HEK293 (cell line): ENCODE measurements around the gene SETDB2.

ENCODE experiments used
- CTCF ChIA-PET: fragments of 350-600 bp; formaldehyde crosslinking; extraction: SDS; loops from one replicate; lab custom pipeline; 2021; ENCODE audit warnings: antibody characterized with exemption; lab: Yijun Ruan, JAX
- POLR2A ChIA-PET: fragments of 300-600 bp; formaldehyde crosslinking; extraction: SDS; loops from one replicate; lab custom pipeline; 2020; ENCODE audit warnings: antibody characterized with exemption, inconsistent platforms; lab: Yijun Ruan, JAX
- H3K27ac ChIP-seq: fragments of 200-500 bp; sonication (Bioruptor generic); 2 replicates; pipeline ENCODE4 v1.5.1; 2014; ENCODE audit warnings: low read depth, low read length, control low read depth, inconsistent platforms; ENCODE audit errors: extremely low read depth
- H3K36me3 ChIP-seq, 2 experiments: fragments of 200-500 bp in 1 of 2; sonication (Bioruptor generic) in 1 of 2; 1 replicate in 1 of 2; 2 replicates in 1 of 2; pipeline ENCODE4 v1.5.1; 2014 to 2017; ENCODE audit warnings: inconsistent platforms in 2 of 2, low read length in 2 of 2; ENCODE audit not compliant: control insufficient read depth in 2 of 2, insufficient read depth in 1 of 2
- H3K4me1 ChIP-seq: fragments of 200-500 bp; sonication (Bioruptor generic); 2 replicates; pipeline ENCODE4 v1.5.1; 2014; ENCODE audit warnings: mild to moderate bottlenecking, low read length, inconsistent platforms; ENCODE audit not compliant: control insufficient read depth, insufficient read depth
- H3K4me3 ChIP-seq: 2 replicates; pipeline ENCODE4 v1.5.1; 2011; ENCODE audit warnings: low read depth, mild to moderate bottlenecking, control low read depth, low read length, moderate library complexity
- H3K9me3 ChIP-seq: fragments of 200-500 bp; sonication (Bioruptor generic); 2 replicates; pipeline ENCODE4 v1.5.1; 2014; ENCODE audit warnings: low read depth, low read length, inconsistent platforms; ENCODE audit not compliant: control insufficient read depth, insufficient read depth
- FEZF1 ChIP-seq: fragments of 450-650 bp; formaldehyde crosslinking; IDR thresholded peaks from 2 replicates; pipeline ENCODE4 v1.5.1; 2016; ENCODE audit warnings: missing biosample characterization, missing genetic modification characterization
- GLI4 ChIP-seq: fragments of 450-650 bp; formaldehyde crosslinking; IDR thresholded peaks from 2 replicates; pipeline ENCODE4 v1.5.1; 2016; ENCODE audit warnings: missing biosample characterization, missing genetic modification characterization
- HOXD13 ChIP-seq: sonication (generic); formaldehyde crosslinking; IDR thresholded peaks from 2 replicates; pipeline ENCODE4 v1.8.0; 2022; ENCODE audit warnings: missing genetic modification reagents, borderline replicate concordance
- PRDM1 ChIP-seq: fragments of 450-650 bp; formaldehyde crosslinking; IDR thresholded peaks from 2 replicates; pipeline ENCODE4; 2016; ENCODE audit warnings: missing biosample characterization, missing genetic modification characterization
- YY1 ChIP-seq: fragments of 450-650 bp; formaldehyde crosslinking; IDR thresholded peaks from 2 replicates; pipeline ENCODE4 v1.5.1; 2018; ENCODE audit warnings: missing biosample characterization, missing genetic modification characterization
- YY2 ChIP-seq: fragments of 450-650 bp; formaldehyde crosslinking; IDR thresholded peaks from 2 replicates; pipeline ENCODE4 v1.5.1; 2016; ENCODE audit warnings: missing biosample characterization, missing genetic modification characterization
- ZFHX2 ChIP-seq: fragments of 450-650 bp; formaldehyde crosslinking; conservative IDR thresholded peaks from 2 replicates; pipeline ENCODE4 v1.5.1; 2016; ENCODE audit warnings: missing biosample characterization, missing genetic modification characterization
- ZNF138 ChIP-seq: fragments of 450-650 bp; formaldehyde crosslinking; IDR thresholded peaks from 2 replicates; pipeline ENCODE4 v1.5.1; 2016; ENCODE audit warnings: missing biosample characterization, missing genetic modification characterization, borderline replicate concordance
- ZNF155 ChIP-seq: fragments of 450-650 bp; formaldehyde crosslinking; IDR thresholded peaks from 2 replicates; pipeline ENCODE4 v1.5.1; 2016; ENCODE audit warnings: missing biosample characterization, missing genetic modification characterization
- ZNF169 ChIP-seq: fragments of 450-650 bp; formaldehyde crosslinking; IDR thresholded peaks from 2 replicates; pipeline ENCODE4 v1.5.1; 2016; ENCODE audit warnings: missing biosample characterization, missing genetic modification characterization
- ZNF184 ChIP-seq: fragments of 450-650 bp; IDR thresholded peaks from 2 replicates; pipeline ENCODE4 v1.5.1; 2018; ENCODE audit warnings: missing biosample characterization, mild to moderate bottlenecking, missing genetic modification characterization
- ZNF211 ChIP-seq: fragments of 450-650 bp; formaldehyde crosslinking; IDR thresholded peaks from 2 replicates; pipeline ENCODE4 v1.5.1; 2016; ENCODE audit warnings: low read depth, missing biosample characterization, missing genetic modification characterization
- ZNF239 ChIP-seq: fragments of 450-650 bp; formaldehyde crosslinking; IDR thresholded peaks from 2 replicates; pipeline ENCODE4 v1.5.1; 2016; ENCODE audit warnings: missing biosample characterization, missing genetic modification characterization
- ZNF292 ChIP-seq: fragments of 450-650 bp; formaldehyde crosslinking; IDR thresholded peaks from 2 replicates; pipeline ENCODE4 v1.5.1; 2016; ENCODE audit warnings: low read depth, missing biosample characterization, missing genetic modification characterization, borderline replicate concordance
- ZNF37A ChIP-seq: fragments of 450-650 bp; IDR thresholded peaks from 2 replicates; pipeline ENCODE4 v1.5.1; 2018; ENCODE audit warnings: missing biosample characterization, missing genetic modification characterization
- ZNF404 ChIP-seq: fragments of 450-650 bp; formaldehyde crosslinking; IDR thresholded peaks from 2 replicates; pipeline ENCODE4 v1.5.1; 2017; ENCODE audit warnings: missing biosample characterization, missing genetic modification characterization
- ZNF473 ChIP-seq: fragments of 450-650 bp; formaldehyde crosslinking; IDR thresholded peaks from 2 replicates; pipeline ENCODE4 v1.5.1; 2017; ENCODE audit warnings: missing biosample characterization, missing genetic modification characterization
- ZNF501 ChIP-seq: fragments of 450-650 bp; formaldehyde crosslinking; IDR thresholded peaks from 2 replicates; pipeline ENCODE4 v1.5.1; 2016; ENCODE audit warnings: missing biosample characterization, missing genetic modification characterization
- ZNF514 ChIP-seq: fragments of 450-650 bp; formaldehyde crosslinking; IDR thresholded peaks from 2 replicates; pipeline ENCODE4 v1.5.1; 2016; ENCODE audit warnings: missing biosample characterization, missing genetic modification characterization
- ZNF530 ChIP-seq: fragments of 450-650 bp; formaldehyde crosslinking; IDR thresholded peaks from 2 replicates; pipeline ENCODE4 v1.5.1; 2016; ENCODE audit warnings: low read depth, missing biosample characterization, missing genetic modification characterization
- ZNF548 ChIP-seq: fragments of 450-650 bp; formaldehyde crosslinking; IDR thresholded peaks from 2 replicates; pipeline ENCODE4 v1.5.1; 2016; ENCODE audit warnings: missing biosample characterization, missing genetic modification characterization
- ZNF561 ChIP-seq: fragments of 450-650 bp; IDR thresholded peaks from 2 replicates; pipeline ENCODE4 v1.5.1; 2018; ENCODE audit warnings: missing biosample characterization, missing genetic modification characterization, borderline replicate concordance
- ZNF585B ChIP-seq: fragments of 450-650 bp; formaldehyde crosslinking; IDR thresholded peaks from 2 replicates; pipeline ENCODE4 v1.5.1; 2016; ENCODE audit warnings: missing biosample characterization, missing genetic modification characterization
- ZNF596 ChIP-seq: fragments of 450-650 bp; IDR thresholded peaks from 2 replicates; pipeline ENCODE4 v1.5.0; 2018; ENCODE audit warnings: missing biosample characterization, mild to moderate bottlenecking, missing genetic modification characterization, moderate library complexity
- ZNF610 ChIP-seq: fragments of 450-650 bp; formaldehyde crosslinking; IDR thresholded peaks from 2 replicates; pipeline ENCODE4 v1.5.1; 2016; ENCODE audit warnings: missing biosample characterization, missing genetic modification characterization, borderline replicate concordance
- ZNF623 ChIP-seq: fragments of 450-650 bp; formaldehyde crosslinking; IDR thresholded peaks from 2 replicates; pipeline ENCODE4 v1.5.1; 2016; ENCODE audit warnings: missing biosample characterization, missing genetic modification characterization
- ZNF629 ChIP-seq: fragments of 450-650 bp; formaldehyde crosslinking; IDR thresholded peaks from 2 replicates; pipeline ENCODE4 v1.5.1; 2017; ENCODE audit warnings: missing biosample characterization, missing genetic modification characterization
- ZNF658 ChIP-seq: fragments of 450-650 bp; formaldehyde crosslinking; IDR thresholded peaks from 2 replicates; pipeline ENCODE4; 2016; ENCODE audit warnings: missing biosample characterization, missing genetic modification characterization
- ZNF664 ChIP-seq: fragments of 450-650 bp; formaldehyde crosslinking; IDR thresholded peaks from 2 replicates; pipeline ENCODE4 v1.5.1; 2016; ENCODE audit warnings: missing biosample characterization, missing genetic modification characterization
- ZNF707 ChIP-seq: fragments of 450-650 bp; formaldehyde crosslinking; IDR thresholded peaks from 2 replicates; pipeline ENCODE4 v1.5.1; 2016; ENCODE audit warnings: missing biosample characterization, missing genetic modification characterization
- ZNF785 ChIP-seq: fragments of 450-650 bp; formaldehyde crosslinking; IDR thresholded peaks from 2 replicates; pipeline ENCODE4 v1.5.1; 2016; ENCODE audit warnings: missing biosample characterization, missing genetic modification characterization
- ZNF843 ChIP-seq: fragments of 450-650 bp; formaldehyde crosslinking; IDR thresholded peaks from 2 replicates; pipeline ENCODE4 v1.5.1; 2016; ENCODE audit warnings: missing biosample characterization, missing genetic modification characterization
- TF ChIP-seq, protein P1 (sequence below): fragments of 450-650 bp; formaldehyde crosslinking; IDR thresholded peaks from 2 replicates; pipeline ENCODE4 v1.5.1; 2017; ENCODE audit warnings: missing biosample characterization, missing genetic modification characterization
- TF ChIP-seq, protein P2 (sequence below): fragments of 450-650 bp; formaldehyde crosslinking; conservative IDR thresholded peaks from 2 replicates; pipeline ENCODE4 v1.5.1; 2016; ENCODE audit warnings: low read depth, missing biosample characterization, missing genetic modification characterization

SETDB2 gene

DNA sequence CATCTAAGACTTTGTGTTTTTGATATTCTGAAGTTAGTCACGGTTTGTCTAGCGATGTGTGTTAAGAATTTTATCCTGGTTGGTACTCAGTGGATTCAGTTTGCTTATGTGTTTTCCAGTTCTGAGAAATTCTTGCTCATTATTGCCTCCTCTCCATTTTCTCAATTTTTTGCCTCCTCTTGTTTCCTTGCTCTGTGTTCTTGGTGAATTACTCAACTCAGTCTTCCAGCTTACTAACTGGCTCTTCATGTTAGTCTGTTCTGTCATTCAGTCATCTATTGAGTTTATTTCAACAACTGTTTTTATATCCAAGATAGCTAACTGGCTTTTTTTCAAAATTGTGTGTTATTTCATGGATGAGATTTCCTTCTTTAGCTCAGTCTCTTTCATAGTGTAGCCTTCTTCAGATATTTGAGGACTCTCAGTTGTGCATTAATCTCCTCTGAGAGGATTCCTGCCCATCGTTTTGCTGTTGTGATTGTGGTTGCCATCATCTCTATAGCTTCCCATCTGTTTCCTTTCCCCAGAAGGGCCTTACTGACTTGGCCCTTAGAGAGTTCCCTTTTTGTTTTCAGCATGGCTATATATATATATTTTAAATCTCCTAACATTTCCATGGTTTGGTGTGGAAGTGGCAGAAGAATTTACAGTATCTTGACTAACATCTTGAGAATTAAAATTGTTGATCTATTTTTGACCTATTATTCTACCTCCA, 6.2 kb downstream of the SETDB2 start:
- no peak overlapping the region for H3K4me3 ChIP-seq
- TF ChIP-seq ZNF239 (tag by site-specific recombination) (no peak), YY2 (tag by site-specific recombination) (no peak), ZNF596 (no peak), ZNF37A (tag by site-specific recombination) (no peak), ZNF629 (no peak), ZNF169 (tag by site-specific recombination) (no peak), ZNF843 (no peak), PRDM1 (no peak), HOXD13 (CRISPR knock-in tag) (no peak), YY1 (tag by site-specific recombination) (no peak), ZNF707 (no peak), FEZF1 (no peak), ZFHX2 (tag by site-specific recombination) (no peak), ZNF585B (tag by site-specific recombination) (no peak), ZNF184 (no peak), ZNF658 (tag by site-specific recombination) (no peak)
- TF ChIP-seq, all 188 proteins: peak for 0
- no peak overlapping the region for H3K27ac ChIP-seq
- ChIA-PET CTCF (no interaction called here), POLR2A (no interaction called here)
- no peaks in the 10 kb centered on the region for H3K36me3 ChIP-seq
- no peaks in the 10 kb centered on the region for H3K4me1 ChIP-seq
- H3K9me3 ChIP-seq, result no peaks in the 10 kb centered on the region

DNA sequence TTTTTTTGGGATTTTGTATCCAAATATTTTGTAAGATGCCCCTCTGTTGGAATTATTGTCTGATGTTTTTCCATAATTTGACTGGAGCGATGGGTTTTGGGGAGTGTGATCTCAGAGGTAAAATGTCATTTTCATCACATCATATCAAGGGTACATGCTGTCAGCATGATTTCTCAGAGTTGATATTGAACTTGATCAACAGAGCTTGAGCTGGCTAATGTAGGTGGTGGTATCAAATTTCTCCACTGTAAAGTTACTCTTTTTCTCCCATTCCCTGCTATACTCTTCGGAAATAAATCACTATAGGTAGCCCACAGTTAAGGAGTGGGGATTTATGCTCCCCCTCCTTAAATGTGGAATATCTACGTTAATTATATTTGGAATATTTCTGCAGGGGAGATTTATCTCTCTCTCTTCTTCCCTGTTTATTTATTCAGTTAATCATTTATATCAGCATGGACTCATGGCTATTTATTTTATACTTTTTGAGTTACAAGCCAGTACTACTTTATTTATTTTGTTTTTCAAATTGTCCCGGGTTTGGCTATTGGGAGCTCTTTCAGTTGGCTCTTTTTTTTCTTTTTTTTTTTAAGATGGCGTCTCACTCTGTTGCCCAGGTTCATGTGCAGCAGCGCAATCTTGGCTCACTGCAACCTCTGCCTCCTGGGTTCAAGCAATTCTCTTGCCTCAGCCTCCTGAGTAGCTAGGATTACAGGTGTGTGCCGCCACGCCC, 8.8 kb downstream of the SETDB2 start:
- Histone ChIP-seq H3K4me3 (no peak overlapping the region), H3K9me3 (no peaks in the 10 kb centered on the region), H3K36me3 (no peaks in the 10 kb centered on the region), H3K4me1 (no peaks in the 10 kb centered on the region), H3K27ac (no peak overlapping the region)
- ChIA-PET POLR2A (interaction anchor here (0.8 kb wide), 1 partner anchor 9 kb away, joined by 3 read pairs; the partner anchor contains the start of genes CAB39L and SETDB2), CTCF (interaction anchor here (0.7 kb wide), 1 partner anchor 388 kb away, joined by 4 read pairs; no protein-coding TSS in a partner anchor)
- TF ChIP-seq ZNF211 (tag by site-specific recombination), result no peak
- TF ChIP-seq ZNF138 (tag by site-specific recombination), result no peak
- no peak for TF ChIP-seq ZNF501 (tag by site-specific recombination)
- no peak for TF ChIP-seq ZNF404
- TF ChIP-seq ZNF155 (tag by site-specific recombination), result no peak
- TF ChIP-seq, protein P1, sequence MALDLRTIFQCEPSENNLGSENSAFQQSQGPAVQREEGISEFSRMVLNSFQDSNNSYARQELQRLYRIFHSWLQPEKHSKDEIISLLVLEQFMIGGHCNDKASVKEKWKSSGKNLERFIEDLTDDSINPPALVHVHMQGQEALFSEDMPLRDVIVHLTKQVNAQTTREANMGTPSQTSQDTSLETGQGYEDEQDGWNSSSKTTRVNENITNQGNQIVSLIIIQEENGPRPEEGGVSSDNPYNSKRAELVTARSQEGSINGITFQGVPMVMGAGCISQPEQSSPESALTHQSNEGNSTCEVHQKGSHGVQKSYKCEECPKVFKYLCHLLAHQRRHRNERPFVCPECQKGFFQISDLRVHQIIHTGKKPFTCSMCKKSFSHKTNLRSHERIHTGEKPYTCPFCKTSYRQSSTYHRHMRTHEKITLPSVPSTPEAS (tag by site-specific recombination), result no peak
- no peak for TF ChIP-seq ZNF664 (tag by site-specific recombination)
- no peak for TF ChIP-seq ZNF623 (tag by site-specific recombination)
- TF ChIP-seq ZNF473 (tag by site-specific recombination), result no peak
- TF ChIP-seq ZNF610 (tag by site-specific recombination), result no peak
- TF ChIP-seq ZNF561 (tag by site-specific recombination), result no peak
- no peak for TF ChIP-seq ZNF785 (tag by site-specific recombination)
- no peak for TF ChIP-seq FEZF1
- TF ChIP-seq, protein P2, sequence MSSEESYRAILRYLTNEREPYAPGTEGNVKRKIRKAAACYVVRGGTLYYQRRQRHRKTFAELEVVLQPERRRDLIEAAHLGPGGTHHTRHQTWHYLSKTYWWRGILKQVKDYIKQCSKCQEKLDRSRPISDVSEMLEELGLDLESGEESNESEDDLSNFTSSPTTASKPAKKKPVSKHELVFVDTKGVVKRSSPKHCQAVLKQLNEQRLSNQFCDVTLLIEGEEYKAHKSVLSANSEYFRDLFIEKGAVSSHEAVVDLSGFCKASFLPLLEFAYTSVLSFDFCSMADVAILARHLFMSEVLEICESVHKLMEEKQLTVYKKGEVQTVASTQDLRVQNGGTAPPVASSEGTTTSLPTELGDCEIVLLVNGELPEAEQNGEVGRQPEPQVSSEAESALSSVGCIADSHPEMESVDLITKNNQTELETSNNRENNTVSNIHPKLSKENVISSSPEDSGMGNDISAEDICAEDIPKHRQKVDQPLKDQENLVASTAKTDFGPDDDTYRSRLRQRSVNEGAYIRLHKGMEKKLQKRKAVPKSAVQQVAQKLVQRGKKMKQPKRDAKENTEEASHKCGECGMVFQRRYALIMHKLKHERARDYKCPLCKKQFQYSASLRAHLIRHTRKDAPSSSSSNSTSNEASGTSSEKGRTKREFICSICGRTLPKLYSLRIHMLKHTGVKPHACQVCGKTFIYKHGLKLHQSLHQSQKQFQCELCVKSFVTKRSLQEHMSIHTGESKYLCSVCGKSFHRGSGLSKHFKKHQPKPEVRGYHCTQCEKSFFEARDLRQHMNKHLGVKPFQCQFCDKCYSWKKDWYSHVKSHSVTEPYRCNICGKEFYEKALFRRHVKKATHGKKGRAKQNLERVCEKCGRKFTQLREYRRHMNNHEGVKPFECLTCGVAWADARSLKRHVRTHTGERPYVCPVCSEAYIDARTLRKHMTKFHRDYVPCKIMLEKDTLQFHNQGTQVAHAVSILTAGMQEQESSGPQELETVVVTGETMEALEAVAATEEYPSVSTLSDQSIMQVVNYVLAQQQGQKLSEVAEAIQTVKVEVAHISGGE (tag by site-specific recombination), result no peak
- no peak for TF ChIP-seq ZNF548 (tag by site-specific recombination)
- TF ChIP-seq ZNF530 (tag by site-specific recombination), result no peak
- no peak for TF ChIP-seq ZNF514 (tag by site-specific recombination)
- no peak for TF ChIP-seq ZNF292 (tag by site-specific recombination)
- TF ChIP-seq GLI4 (tag by site-specific recombination), result no peak
